ENCODE measurements around the gene DMBX1. TPM values are rescaled to one million over a fixed set of nuclear protein-coding genes. Genes with fewer than 3 reads are reported as not detected.

Gene DMBX1
- total RNA-seq, 1 experiment from 2014 or later, result not detected

- Mint-ChIP-seq H3K36me3 (ENCODE audit: insufficient read depth, unreplicated experiment) (no peaks in the 10 kb centered on the region), H3K4me1 (ENCODE audit: insufficient read depth, unreplicated experiment) (peaks cover 12% of the 10 kb centered on the region), H3K27me3 (ENCODE audit: insufficient read depth, unreplicated experiment) (peaks cover 60% of the 10 kb centered on the region), H3K9me3 (ENCODE audit: unreplicated experiment) (no peaks in the 10 kb centered on the region), H3K27ac (ENCODE audit: low read depth, unreplicated experiment) (no peak overlapping the region), H3K4me3 (ENCODE audit: unreplicated experiment) (no peak overlapping the region)
- no TSS peak for BruUV-seq (replicated peaks)
- TF ChIP-seq CTCF (IDR thresholded peaks at IDR 0.05; ENCODE audit: unreplicated experiment), result no peak
- no peak for DNase-seq (ENCODE audit: unreplicated experiment)
- ChIA-PET CTCF (interaction anchor here (1.6 to 4.2 kb wide), 2 partner anchors 16 to 33 kb away, joined by 4 to 23 read pairs; no protein-coding TSS in a partner anchor), POLR2A (no interaction called here)
- intact Hi-C loops (cut with micrococcal nuclease), result no loop called here
Measured at GRCh38 chr1:46493316-46494032, 3.8 kb downstream of the DMBX1 start.

GRCh38 chr1:46494910-46495309, 5.3 kb downstream of the DMBX1 start:
- BruUV-seq (replicated peaks), result no TSS peak
- no peaks in the 10 kb centered on the region for H3K36me3 Mint-ChIP-seq (ENCODE audit: insufficient read depth, unreplicated experiment)
- peaks cover 45% of the 10 kb centered on the region for H3K27me3 Mint-ChIP-seq (ENCODE audit: insufficient read depth, unreplicated experiment)
- POLR2A ChIA-PET, result no interaction called here
- no peak overlapping the region for H3K4me3 Mint-ChIP-seq (ENCODE audit: unreplicated experiment)
- no peak for TF ChIP-seq CTCF (IDR thresholded peaks at IDR 0.05; ENCODE audit: unreplicated experiment)
- peaks cover 3% of the 10 kb centered on the region for H3K4me1 Mint-ChIP-seq (ENCODE audit: insufficient read depth, unreplicated experiment)
- CTCF ChIA-PET, result interaction anchor here (1.2 to 4.2 kb wide), 4 partner anchors 18 to 54 kb away, joined by 3 to 23 read pairs (median 4); no protein-coding TSS in a partner anchor
- no peak overlapping the region for H3K27ac Mint-ChIP-seq (ENCODE audit: low read depth, unreplicated experiment)
- no peak for DNase-seq (ENCODE audit: unreplicated experiment)
- H3K9me3 Mint-ChIP-seq (ENCODE audit: unreplicated experiment), result no peaks in the 10 kb centered on the region
- intact Hi-C loops (cut with micrococcal nuclease), result no loop called here

GRCh38 chr1:46495778-46496177, 6.1 kb downstream of the DMBX1 start:
- Mint-ChIP-seq H3K9me3 (ENCODE audit: unreplicated experiment) (no peaks in the 10 kb centered on the region), H3K4me1 (ENCODE audit: insufficient read depth, unreplicated experiment) (no peaks in the 10 kb centered on the region), H3K4me3 (ENCODE audit: unreplicated experiment) (no peak overlapping the region), H3K36me3 (ENCODE audit: insufficient read depth, unreplicated experiment) (no peaks in the 10 kb centered on the region), H3K27me3 (ENCODE audit: insufficient read depth, unreplicated experiment) (peaks cover 38% of the 10 kb centered on the region), H3K27ac (ENCODE audit: low read depth, unreplicated experiment) (no peak overlapping the region)
- no peak for DNase-seq (ENCODE audit: unreplicated experiment)
- BruUV-seq (replicated peaks), result no TSS peak
- intact Hi-C loops (cut with micrococcal nuclease), result no loop called here
- POLR2A ChIA-PET, result no interaction called here
- no peak for TF ChIP-seq CTCF (IDR thresholded peaks at IDR 0.05; ENCODE audit: unreplicated experiment)
- CTCF ChIA-PET, result interaction anchor here (0.7 to 4.2 kb wide), 4 partner anchors 19 to 53 kb away, joined by 3 to 23 read pairs (median 4); no protein-coding TSS in a partner anchor

- POLR2A ChIA-PET, result no interaction called here
- no peaks in the 10 kb centered on the region for H3K36me3 Mint-ChIP-seq (ENCODE audit: insufficient read depth, unreplicated experiment)
- no peak for TF ChIP-seq CTCF (IDR thresholded peaks at IDR 0.05; ENCODE audit: unreplicated experiment)
- CTCF ChIA-PET, result interaction anchor here (0.7 to 4.2 kb wide), 3 partner anchors 17 to 20 kb away, joined by 3 to 23 read pairs (median 3); no protein-coding TSS in a partner anchor
- BruUV-seq (replicated peaks), result no TSS peak
- H3K4me3 Mint-ChIP-seq (ENCODE audit: unreplicated experiment), result no peak overlapping the region
- H3K27me3 Mint-ChIP-seq (ENCODE audit: insufficient read depth, unreplicated experiment), result peaks cover 34% of the 10 kb centered on the region
- intact Hi-C loops (cut with micrococcal nuclease), result no loop called here
- H3K9me3 Mint-ChIP-seq (ENCODE audit: unreplicated experiment), result no peaks in the 10 kb centered on the region
- no peaks in the 10 kb centered on the region for H3K4me1 Mint-ChIP-seq (ENCODE audit: insufficient read depth, unreplicated experiment)
- DNase-seq (ENCODE audit: unreplicated experiment), result no peak
- H3K27ac Mint-ChIP-seq (ENCODE audit: low read depth, unreplicated experiment), result no peak overlapping the region
Measured at GRCh38 chr1:46496505-46496904, 6.9 kb downstream of the DMBX1 start.

Measured in MCF 10A (cell line).